SH-SY5Y (cell line): Measurements from ENCODE around the gene CWC22.

ENCODE experiments used
- GATA2 ChIP-seq: IDR thresholded peaks from 2 replicates; pipeline ENCODE4 v1.6.1; 2011; ENCODE audit warnings: mild to moderate bottlenecking, low read depth, low read length
- GATA3 ChIP-seq: IDR thresholded peaks from 2 replicates; pipeline ENCODE4 v1.6.1; 2011; ENCODE audit warnings: low read depth, mild to moderate bottlenecking, low read length, moderate library complexity

- TF ChIP-seq GATA2 (no peak), GATA3 (no peak)
These were observed 39.1 kb upstream of the CWC22 start for GRCh38 chr2:180046202-180046601.
